Fibroblast of the conjunctiva (primary cell): ENCODE measurements around the gene ALOX15.
"Not testable (repeated sequence)": the region's sequence is repeated elsewhere in the genome, so short reads cannot be mapped to it uniquely, and the experiment has no call there.

Experiments used
- DNase-seq: peaks from one replicate; pipeline ENCODE4 v3.0.0-alpha.2; 2010; ENCODE audit warnings: low read depth

ALOX15 gene

GRCh38 chr17:4641297-4642195 lies at the start of gene ALOX15:
Gene ALOX15, minus strand, starts transcription at chr17:4641678. Its CDS starts 27 bp downstream, at chr17:4641651.
- DNase-seq = no peak

GRCh38 chr17:4690745-4691144 lies 49.3 kb upstream of the ALOX15 start:
- DNase-seq = no peak

GRCh38 chr17:4689872-4690271 lies 48.4 kb upstream of the ALOX15 start:
- not testable (repeated sequence) for DNase-seq

- not testable (repeated sequence) for DNase-seq
Observed at GRCh38 chr17:4683739-4684138, 42.3 kb upstream of the ALOX15 start.

- no peak for DNase-seq
Observed at GRCh38 chr17:4679658-4680057, 38.2 kb upstream of the ALOX15 start.

- peak; percentile 24 for DNase-seq
Observed at GRCh38 chr17:4678448-4679026, 37.1 kb upstream of the ALOX15 start.

GRCh38 chr17:4676791-4677190 lies 35.3 kb upstream of the ALOX15 start:
- DNase-seq = no peak

- DNase-seq = no peak
Observed at GRCh38 chr17:4675791-4676190, 34.3 kb upstream of the ALOX15 start.

- no peak for DNase-seq
Observed at GRCh38 chr17:4674685-4674998, 33.2 kb upstream of the ALOX15 start.

GRCh38 chr17:4673986-4674684 lies 32.7 kb upstream of the ALOX15 start:
- DNase-seq = no peak

- no peak for DNase-seq
Observed at GRCh38 chr17:4673169-4673568, 31.7 kb upstream of the ALOX15 start.

- no peak for DNase-seq
Observed at GRCh38 chr17:4672751-4673150, 31.3 kb upstream of the ALOX15 start.

- DNase-seq = no peak
Observed at GRCh38 chr17:4672055-4672630, 30.7 kb upstream of the ALOX15 start.

GRCh38 chr17:4667166-4667565 lies 25.7 kb upstream of the ALOX15 start:
- DNase-seq = no peak

- DNase-seq = no peak
Observed at GRCh38 chr17:4666296-4666695, 24.8 kb upstream of the ALOX15 start.

- no peak for DNase-seq
Observed at GRCh38 chr17:4665027-4665426, 23.5 kb upstream of the ALOX15 start.

GRCh38 chr17:4664230-4664629 lies 22.8 kb upstream of the ALOX15 start:
- DNase-seq = no peak

GRCh38 chr17:4663711-4664110 lies 22.2 kb upstream of the ALOX15 start:
- DNase-seq = no peak

GRCh38 chr17:4658478-4659305 lies 17.2 kb upstream of the ALOX15 start:
- DNase-seq = no peak

- no peak for DNase-seq
Observed at GRCh38 chr17:4657678-4658077, 16.2 kb upstream of the ALOX15 start.

- not testable (repeated sequence) for DNase-seq
Observed at GRCh38 chr17:4655933-4656332, 14.5 kb upstream of the ALOX15 start.

- no peak for DNase-seq
Observed at GRCh38 chr17:4652997-4653396, 11.5 kb upstream of the ALOX15 start.
